Measurements from ENCODE around the gene CES2.

DNA sequence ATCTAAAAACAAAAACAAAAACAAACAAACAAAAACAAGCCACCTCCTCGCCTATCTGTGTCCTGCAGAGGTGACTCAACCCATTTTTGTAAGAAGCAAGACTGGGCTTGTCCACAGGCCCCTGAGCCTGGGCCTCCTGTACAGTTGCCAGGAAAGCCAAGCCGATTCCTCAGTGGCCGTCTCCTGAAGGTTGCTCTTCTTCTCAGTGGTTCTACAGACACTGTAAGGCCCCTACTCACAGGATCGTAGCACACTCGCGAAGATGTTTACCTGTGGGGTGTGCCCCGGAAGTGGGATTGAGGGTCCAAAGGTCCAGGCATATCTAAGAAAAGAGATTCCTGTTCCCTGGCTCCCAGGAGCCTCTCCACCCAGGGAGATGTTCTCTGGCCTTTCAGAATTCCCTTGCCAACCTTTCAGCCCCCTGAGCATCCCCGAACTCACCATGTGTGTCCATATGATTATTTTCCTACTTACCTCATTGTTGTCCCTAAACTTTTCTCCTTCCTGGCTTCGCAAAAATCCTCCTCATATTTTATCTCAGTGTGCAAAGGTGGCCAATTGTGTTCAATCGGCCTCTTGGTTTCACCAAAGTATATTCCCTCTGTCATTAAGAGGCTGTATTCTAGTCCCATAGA, 18.3 kb downstream of the CES2 start:
- TF ChIP-seq, protein P1, sequence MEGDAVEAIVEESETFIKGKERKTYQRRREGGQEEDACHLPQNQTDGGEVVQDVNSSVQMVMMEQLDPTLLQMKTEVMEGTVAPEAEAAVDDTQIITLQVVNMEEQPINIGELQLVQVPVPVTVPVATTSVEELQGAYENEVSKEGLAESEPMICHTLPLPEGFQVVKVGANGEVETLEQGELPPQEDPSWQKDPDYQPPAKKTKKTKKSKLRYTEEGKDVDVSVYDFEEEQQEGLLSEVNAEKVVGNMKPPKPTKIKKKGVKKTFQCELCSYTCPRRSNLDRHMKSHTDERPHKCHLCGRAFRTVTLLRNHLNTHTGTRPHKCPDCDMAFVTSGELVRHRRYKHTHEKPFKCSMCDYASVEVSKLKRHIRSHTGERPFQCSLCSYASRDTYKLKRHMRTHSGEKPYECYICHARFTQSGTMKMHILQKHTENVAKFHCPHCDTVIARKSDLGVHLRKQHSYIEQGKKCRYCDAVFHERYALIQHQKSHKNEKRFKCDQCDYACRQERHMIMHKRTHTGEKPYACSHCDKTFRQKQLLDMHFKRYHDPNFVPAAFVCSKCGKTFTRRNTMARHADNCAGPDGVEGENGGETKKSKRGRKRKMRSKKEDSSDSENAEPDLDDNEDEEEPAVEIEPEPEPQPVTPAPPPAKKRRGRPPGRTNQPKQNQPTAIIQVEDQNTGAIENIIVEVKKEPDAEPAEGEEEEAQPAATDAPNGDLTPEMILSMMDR (conservative IDR thresholded peaks at IDR 0.05; ENCODE audit: low read length) = no peak
- no peak for TF ChIP-seq EZH2phosphoT487 (IDR thresholded peaks at IDR 0.05; ENCODE audit: borderline replicate concordance)
